ENCODE results near the gene TENM3. TPM values are rescaled to one million over a fixed set of nuclear protein-coding genes. Genes with fewer than 3 reads are reported as not detected.

TENM3 gene
- total and polyA plus RNA-seq, 2 donors (not counting 3 experiments of a cell fraction or from before 2014, with no cell fraction given) = 3.2 to 6.2 TPM

DNA sequence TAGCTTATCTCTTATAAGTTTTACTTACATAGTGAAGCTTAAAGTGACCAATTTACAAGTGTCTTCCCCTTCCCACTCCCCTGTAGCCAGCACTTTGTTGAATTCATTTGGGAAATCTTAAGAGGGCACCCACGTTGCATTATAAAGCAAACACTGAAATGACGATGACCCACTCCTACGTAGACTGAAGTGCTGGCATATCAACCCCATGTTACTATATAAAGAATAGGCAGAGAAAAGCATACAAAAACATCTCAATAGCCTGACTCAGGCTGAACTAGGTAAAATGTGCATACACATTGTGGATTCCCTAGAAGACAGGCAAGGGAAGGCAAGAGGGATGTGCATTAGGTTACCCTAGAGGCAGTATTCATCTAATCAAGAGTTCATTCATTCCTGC is 313.4 kb downstream of the TENM3 start:
- no peak overlapping the region for H3K4me3 ChIP-seq (replicated peaks in 1 of 3; ENCODE audit: insufficient read depth in 1 of 3, low read depth in 1 of 3, low read length in 3 of 3)
- H3K4me1 ChIP-seq (ENCODE audit: control insufficient read depth, extremely low read depth, insufficient read depth, low read length) = no peaks in the 10 kb centered on the region
- intact Hi-C loops (cut with micrococcal nuclease) (no loop called here), dilution Hi-C loops (cut with MboI; ENCODE audit: extremely low pct_ligation_motif_present, low sequenced_read_pairs) (no loop called here)
- no peaks in the 10 kb centered on the region for H3K27me3 ChIP-seq (ENCODE audit: control insufficient read depth in 2 of 2, insufficient read depth in 2 of 2, low read length in 2 of 2)
- no peaks in the 10 kb centered on the region for H4K20me1 ChIP-seq (replicated peaks; ENCODE audit: control insufficient read depth, extremely low read depth, insufficient read depth, low read length)
- no peak overlapping the region for H3K4me2 ChIP-seq (ENCODE audit: insufficient read depth, low read length)
- TF ChIP-seq, protein P1, sequence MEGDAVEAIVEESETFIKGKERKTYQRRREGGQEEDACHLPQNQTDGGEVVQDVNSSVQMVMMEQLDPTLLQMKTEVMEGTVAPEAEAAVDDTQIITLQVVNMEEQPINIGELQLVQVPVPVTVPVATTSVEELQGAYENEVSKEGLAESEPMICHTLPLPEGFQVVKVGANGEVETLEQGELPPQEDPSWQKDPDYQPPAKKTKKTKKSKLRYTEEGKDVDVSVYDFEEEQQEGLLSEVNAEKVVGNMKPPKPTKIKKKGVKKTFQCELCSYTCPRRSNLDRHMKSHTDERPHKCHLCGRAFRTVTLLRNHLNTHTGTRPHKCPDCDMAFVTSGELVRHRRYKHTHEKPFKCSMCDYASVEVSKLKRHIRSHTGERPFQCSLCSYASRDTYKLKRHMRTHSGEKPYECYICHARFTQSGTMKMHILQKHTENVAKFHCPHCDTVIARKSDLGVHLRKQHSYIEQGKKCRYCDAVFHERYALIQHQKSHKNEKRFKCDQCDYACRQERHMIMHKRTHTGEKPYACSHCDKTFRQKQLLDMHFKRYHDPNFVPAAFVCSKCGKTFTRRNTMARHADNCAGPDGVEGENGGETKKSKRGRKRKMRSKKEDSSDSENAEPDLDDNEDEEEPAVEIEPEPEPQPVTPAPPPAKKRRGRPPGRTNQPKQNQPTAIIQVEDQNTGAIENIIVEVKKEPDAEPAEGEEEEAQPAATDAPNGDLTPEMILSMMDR (IDR thresholded peaks at IDR 0.05; ENCODE audit: extremely low read depth in 1 of 2, insufficient read depth in 1 of 2, low read depth in 1 of 2, low read length in 2 of 2) = no peak
- TF ChIP-seq EZH2 (IDR thresholded peaks at IDR 0.05; ENCODE audit: borderline replicate concordance, low read depth, low read length, severe bottlenecking) = no peak
- TF ChIP-seq POLR2AphosphoS5 (IDR thresholded peaks at IDR 0.05; ENCODE audit: insufficient read depth, low read depth, low read length) = no peak
- no peak for TF ChIP-seq POLR2A (IDR thresholded peaks at IDR 0.05; ENCODE audit: low read depth, low read length)
- TF ChIP-seq, protein P2, sequence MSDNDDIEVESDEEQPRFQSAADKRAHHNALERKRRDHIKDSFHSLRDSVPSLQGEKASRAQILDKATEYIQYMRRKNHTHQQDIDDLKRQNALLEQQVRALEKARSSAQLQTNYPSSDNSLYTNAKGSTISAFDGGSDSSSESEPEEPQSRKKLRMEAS (IDR thresholded peaks at IDR 0.05; ENCODE audit: insufficient read depth, insufficient read length) = no peak
- no peak for TF ChIP-seq JUN (IDR thresholded peaks at IDR 0.05; ENCODE audit: borderline replicate concordance, insufficient read depth, insufficient read length, low read depth)
- no peak for TF ChIP-seq GATA2 (IDR thresholded peaks at IDR 0.05; ENCODE audit: insufficient read depth, insufficient read length, low read depth, low read length)
- ChIA-PET CTCF (interaction anchor here (1.5 kb wide), 1 partner anchor 22 kb away, joined by 3 read pairs; no protein-coding TSS in a partner anchor), POLR2A (no interaction called here)
- H2AFZ ChIP-seq (ENCODE audit: low read depth, low read length) = no peak overlapping the region
- no peak overlapping the region for H3K9ac ChIP-seq (replicated peaks; ENCODE audit: extremely low read depth, insufficient read depth, low read length)
- H3K9me1 ChIP-seq (replicated peaks; ENCODE audit: control insufficient read depth, extremely low read depth, insufficient read depth, low read length) = no peaks in the 10 kb centered on the region
- BruUV-seq (replicated peaks) = no TSS peak
- no peaks in the 10 kb centered on the region for H3K36me3 ChIP-seq (ENCODE audit: control insufficient read depth in 2 of 2, extremely low read depth in 1 of 2, insufficient read depth in 2 of 2, low read length in 2 of 2)
- H3K27ac ChIP-seq (ENCODE audit: insufficient read depth, low read depth, low read length) = no peak overlapping the region
- FAIRE-seq = no peak
- no peaks in the 10 kb centered on the region for H3K79me2 ChIP-seq (ENCODE audit: control insufficient read depth, insufficient read depth, low read length)
- no peak for DNase-seq (ENCODE audit: low read depth, low spot score)
- no peaks in the 10 kb centered on the region for H3K9me3 ChIP-seq (replicated peaks; ENCODE audit: control insufficient read depth, insufficient read depth, low read length)
